HCT116 (cell line): ENCODE measurements around the gene WDR70. TPM values are rescaled to one million over a fixed set of nuclear protein-coding genes. Genes with fewer than 3 reads are reported as not detected.
"Not testable (repeated sequence)": the region's sequence is repeated elsewhere in the genome, so short reads cannot be mapped to it uniquely, and the experiment has no call there.

Source experiments
- ATAC-seq: fragments of 200-7000 bp; cut with Tn5 transposase; 2 replicates; pipeline ENCODE4 v1.9.1; 2020; ENCODE audit warnings: mild to moderate bottlenecking, moderate library complexity
- BruUV-seq: library from RNA; stranded (reverse); fragments of 400-500 nt; replicated peaks from 2 replicates; lab custom pipeline; 2021; lab: Mats Ljungman, UMichigan
- CTCF ChIA-PET: fragments of 300-600 bp; sonication (Branson Sonifier 250); formaldehyde crosslinking; loops from one replicate; lab custom pipeline; 2021; ENCODE audit warnings: antibody characterized with exemption; lab: Charles Lee
- POLR2A ChIA-PET: fragments of 300-600, 350-600 bp; sonication (Branson Sonifier 250); formaldehyde crosslinking; loops from one replicate; lab custom pipeline; 2021; ENCODE audit warnings: antibody characterized with exemption; lab: Charles Lee
- RAD21 ChIA-PET, 2 experiments: fragments of 300-600 bp; sonication (Branson Sonifier 250); formaldehyde crosslinking; loops; one replicate each; lab custom pipeline; 2023; ENCODE audit warnings: low total read pairs in 2 of 2; ENCODE audit not compliant: uncharacterized antibody in 2 of 2, unreplicated experiment in 2 of 2, low non-redundant PET in 1 of 2; lab: Charles Lee
- DNase-seq: peaks from one replicate; pipeline ENCODE4 v3.0.0-alpha.2; 2010; ENCODE audit warnings: low read depth, low spot score
- H2AFZ ChIP-seq: fragments of 200-600 bp; shearing (Covaris generic), sonication (generic); 2 replicates; pipeline ENCODE4 v1.6.1; 2017; ENCODE audit warnings: low read depth, mixed run types, mixed read lengths, antibody characterized with exemption, low read length; ENCODE audit not compliant: poor library complexity, severe bottlenecking
- H3K27ac ChIP-seq: 2 replicates; pipeline ENCODE4 v1.5.1; 2012; ENCODE audit warnings: low read depth, low read length
- H3K27me3 ChIP-seq: fragments of 200-600 bp; sonication (generic); 2 replicates; pipeline ENCODE4 v1.6.1; 2016; ENCODE audit warnings: mixed run types, low read length, mixed read lengths; ENCODE audit not compliant: insufficient read depth
- H3K36me3 ChIP-seq, 2 experiments: fragments of 200-500 bp in 1 of 2; fragments of 200-600 bp in 1 of 2; sonication (Bioruptor generic) in 1 of 2; sonication (generic) in 1 of 2; 2 replicates each; pipeline versions ENCODE4 v1.5.1 to v1.6.1; 2014 to 2016; ENCODE audit warnings: low read length in 2 of 2, inconsistent platforms in 1 of 2, mixed read lengths in 1 of 2, mixed run types in 1 of 2; ENCODE audit not compliant: insufficient read depth in 2 of 2, control insufficient read depth in 1 of 2
- H3K4me1 ChIP-seq, 2 experiments: fragments of 200-600 bp in 1 of 2; sonication (generic) in 1 of 2; 2 replicates each; pipeline versions ENCODE4 v1.5.1 to v1.6.1; 2012 to 2017; ENCODE audit warnings: low read length in 2 of 2, inconsistent platforms in 1 of 2, mild to moderate bottlenecking in 1 of 2, mixed read lengths in 1 of 2, mixed run types in 1 of 2, moderate library complexity in 1 of 2; ENCODE audit not compliant: insufficient read depth in 2 of 2, control insufficient read depth in 1 of 2
- H3K4me2 ChIP-seq: fragments of 200-600 bp; sonication (generic); 2 replicates; pipeline ENCODE4 v1.6.1; 2017; ENCODE audit warnings: mixed run types, low read length, mixed read lengths
- H3K4me3 ChIP-seq, 2 experiments: fragments of 200-600 bp in 1 of 2; sonication (generic) in 1 of 2; replicated peaks in 1 of 2; 2 replicates each; pipeline ENCODE4 v1.5.1; 2011 to 2016; ENCODE audit warnings: low read length in 2 of 2, control low read depth in 1 of 2, low read depth in 1 of 2, mild to moderate bottlenecking in 1 of 2, mixed read lengths in 1 of 2, mixed run types in 1 of 2
- H3K79me2 ChIP-seq: fragments of 200-600 bp; sonication (generic); 2 replicates; pipeline ENCODE4 v1.6.1; 2017; ENCODE audit warnings: mild to moderate bottlenecking, mixed run types, low read length, moderate library complexity, mixed read lengths; ENCODE audit not compliant: insufficient read depth
- H3K9ac ChIP-seq: fragments of 200-600 bp; sonication (generic); 2 replicates; pipeline ENCODE4 v1.6.1; 2016; ENCODE audit warnings: low read length, mixed read lengths
- H3K9me2 ChIP-seq: fragments of 200-600 bp; sonication (generic), shearing (Covaris generic); 2 replicates; pipeline ENCODE4 v1.6.1; 2017; ENCODE audit warnings: mixed run types, mild to moderate bottlenecking, moderate library complexity; ENCODE audit not compliant: insufficient read depth
- H3K9me3 ChIP-seq, 2 experiments: fragments of 200-500 bp in 1 of 2; fragments of 200-600 bp in 1 of 2; sonication (Bioruptor generic) in 1 of 2; sonication (generic) in 1 of 2; 2 replicates each; pipeline ENCODE4 v1.6.1; 2014 to 2017; ENCODE audit warnings: low read length in 2 of 2, mixed read lengths in 2 of 2, inconsistent platforms in 1 of 2, low read depth in 1 of 2, mild to moderate bottlenecking in 1 of 2, mixed run types in 1 of 2, moderate library complexity in 1 of 2; ENCODE audit not compliant: control insufficient read depth in 1 of 2, insufficient read depth in 1 of 2
- H4K20me1 ChIP-seq: fragments of 200-600 bp; sonication (generic), shearing (Covaris generic); 2 replicates; pipeline ENCODE4 v1.6.1; 2017; ENCODE audit warnings: mixed run types, mild to moderate bottlenecking, moderate library complexity; ENCODE audit not compliant: insufficient read depth
- RAD21 ChIP-seq: IDR thresholded peaks from 2 replicates; pipeline ENCODE4 v1.6.1; 2012; ENCODE audit warnings: low read depth, mild to moderate bottlenecking
- SIN3A ChIP-seq: IDR thresholded peaks from 2 replicates; pipeline ENCODE4 v1.6.1; 2012; ENCODE audit warnings: low read depth
- intact Hi-C: fragments of 100-400 bp; cut with micrococcal nuclease; formaldehyde crosslinking; loops from 2 replicates; pipeline ENCODE4 v1.10.0; 2022
- total RNA-seq: library from RNA; stranded (reverse); gene quantifications from one replicate; pipeline ENCODE4 v1.2.1, GENCODE V29; 2021; ENCODE audit not compliant: unreplicated experiment

WDR70 gene
- total RNA-seq, 1 experiment from 2014 or later: 31.1 TPM

DNA sequence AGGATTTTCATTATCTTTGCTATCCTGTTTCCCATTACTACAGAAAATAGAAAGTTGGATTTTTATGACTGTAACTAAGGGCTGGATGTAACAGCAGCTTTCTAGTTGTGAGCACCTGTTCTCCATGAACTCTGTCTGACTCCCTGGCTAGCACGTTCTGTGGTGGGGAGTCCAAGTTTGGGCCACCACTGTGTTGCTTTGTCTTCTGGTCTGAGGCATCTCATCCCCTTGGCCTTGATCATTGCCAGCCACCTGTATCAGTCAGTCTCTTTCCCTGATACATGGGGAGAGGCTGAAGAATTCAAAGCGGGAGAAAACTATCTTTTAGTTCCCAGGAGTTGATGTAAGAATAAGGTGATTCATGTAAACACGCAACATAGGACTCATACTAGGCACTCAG lies 33.4 kb downstream of the WDR70 start:
- Histone ChIP-seq H2AFZ (no peak overlapping the region), H3K9me3 (no peaks in the 10 kb centered on the region), H3K27me3 (no peaks in the 10 kb centered on the region), H3K36me3 (peaks cover 0 to 4% of the 10 kb centered on the region in 2 experiments; a peak in 1 of 4 replicates), H3K9ac (no peak overlapping the region), H3K4me1 (peaks cover 9 to 10% of the 10 kb centered on the region in 2 experiments), H3K27ac (no peak overlapping the region), H3K79me2 (no peaks in the 10 kb centered on the region), H3K4me3 (no peak overlapping the region), H3K4me2 (no peak overlapping the region), H4K20me1 (0 out of 2 replicates have a peak, but pooled peaks cover 3% of the 10 kb centered on the region), H3K9me2 (no peaks in the 10 kb centered on the region)
- TF ChIP-seq RAD21: no peak
- no peak for TF ChIP-seq SIN3A
- intact Hi-C loops: loop anchor here (5.0 kb wide), 1 partner anchor 425 kb away; no protein-coding TSS in a partner anchor
- no TSS peak for BruUV-seq
- RAD21 ChIA-PET: interaction anchor here in 1 of 2 experiments (1.3 kb wide), 1 partner anchor 780 kb away, joined by 5 read pairs; no protein-coding TSS in a partner anchor
- DNase-seq (no peak), ATAC-seq (0 out of 2 replicates have a peak, but pooled peaks have one; percentile 6)
- POLR2A ChIA-PET: interaction anchor here (0.8 kb wide), 1 partner anchor 8 kb away, joined by 3 read pairs; no protein-coding TSS in a partner anchor
- CTCF ChIA-PET: interaction anchor here (0.6 to 1.6 kb wide), 15 partner anchors 8 to 1008 kb away, joined by 3 to 20 read pairs (median 5); partner anchors contain the start of gene NUP155

GRCh38 chr5:37415456-37415855 lies 36.3 kb downstream of the WDR70 start:
- ATAC-seq, H3K4me2 ChIP-seq, H3K9me2 ChIP-seq, BruUV-seq, RAD21 ChIA-PET, H3K9me3 ChIP-seq, POLR2A ChIA-PET, DNase-seq, CTCF ChIA-PET, H3K79me2 ChIP-seq, H3K27ac ChIP-seq, H3K9ac ChIP-seq, H3K27me3 ChIP-seq, H3K36me3 ChIP-seq, H3K4me3 ChIP-seq, intact Hi-C loops, H4K20me1 ChIP-seq, H2AFZ ChIP-seq: not testable (repeated sequence)
- H3K4me1 ChIP-seq: peaks cover 10 to 14% of the 10 kb centered on the region in 2 experiments
